OCI-LY3 (cell line): Measurements from ENCODE around the gene ADGRG2.

Source experiments
- CTCF ChIP-seq: fragments of 200-600, 300-600 bp; sonication (generic); IDR thresholded peaks from 2 replicates; pipeline ENCODE4 v1.5.1; 2014; ENCODE audit warnings: antibody characterized with exemption, low read length, low read depth
- EZH2phosphoT487 ChIP-seq: fragments of 200-600 bp; shearing (Covaris generic); IDR thresholded peaks from 2 replicates; pipeline ENCODE4 v1.6.1; 2018; ENCODE audit warnings: antibody characterized with exemption, mixed run types, low read depth

DNA sequence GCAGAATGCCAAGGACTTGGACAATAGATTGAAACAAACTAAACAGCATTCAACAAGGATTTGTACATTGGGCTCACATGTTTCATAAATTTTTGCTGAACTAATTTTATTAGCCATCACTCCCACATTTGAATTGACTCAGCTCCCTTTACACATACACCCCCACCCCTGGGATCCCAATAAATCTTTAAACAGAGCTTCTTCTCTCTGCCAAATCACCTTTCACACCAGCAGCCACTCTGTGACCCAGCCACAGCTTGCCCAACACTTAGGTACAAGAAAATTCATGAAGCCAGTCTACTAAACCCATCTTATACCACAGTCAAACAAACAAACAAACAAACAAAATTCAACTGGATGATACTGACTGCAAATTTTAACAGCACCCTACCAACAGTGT lies 159.9 kb downstream of the ADGRG2 start:
- no peak for TF ChIP-seq CTCF
- no peak for TF ChIP-seq EZH2phosphoT487
